ENCODE results near the gene INPP5E.

DNA sequence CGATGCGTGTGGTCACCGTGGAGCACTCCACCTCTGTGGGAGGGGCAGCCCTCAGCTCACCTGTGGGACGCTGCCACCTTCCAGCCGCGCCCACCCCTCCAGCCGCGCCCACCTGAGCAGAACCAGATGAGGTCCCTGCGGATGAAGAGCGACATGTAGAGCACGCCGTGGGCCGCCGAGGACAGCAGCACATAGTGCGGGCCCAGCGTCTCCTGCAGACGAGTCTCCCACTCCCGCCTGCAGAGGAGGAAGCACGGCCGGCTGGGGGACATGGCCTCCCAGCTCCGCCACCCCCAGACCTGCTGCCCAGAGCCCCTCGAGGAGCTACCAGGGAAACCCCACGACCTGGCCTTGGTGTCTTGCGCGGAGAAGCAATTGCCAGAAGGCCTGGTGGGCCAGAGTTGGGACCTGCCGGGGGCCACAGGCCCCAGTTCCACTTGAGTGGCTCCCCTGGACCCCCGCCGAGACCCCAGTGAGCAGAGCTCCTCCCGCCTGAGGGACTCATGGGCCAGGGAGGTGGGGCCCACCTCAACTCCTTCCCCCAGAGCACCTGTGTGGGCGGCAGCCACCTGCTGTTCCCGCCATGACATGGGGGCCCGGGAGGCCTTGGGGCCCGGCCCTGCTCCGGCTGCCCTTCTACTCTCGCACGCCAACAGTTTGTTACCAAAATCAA lies 6.5 kb downstream of the INPP5E start:
- TF ChIP-seq CTCF (IDR thresholded peaks at IDR 0.05) (no peak), POLR2AphosphoS5 (IDR thresholded peaks at IDR 0.05) (no peak), POLR2A (IDR thresholded peaks at IDR 0.05) (no peak), EP300 (IDR thresholded peaks at IDR 0.05) (no peak)
